OCI-LY7 (cell line): ENCODE measurements around the gene SSBP4. TPM values are rescaled to one million over a fixed set of nuclear protein-coding genes. Genes with fewer than 3 reads are reported as not detected.

Source experiments
- BruUV-seq: library from RNA; stranded (reverse); fragments of 400-500 nt; replicated peaks from 2 replicates; lab custom pipeline; 2021; lab: Mats Ljungman, UMichigan
- CTCF ChIA-PET: fragments of 300-600 bp; sonication (Branson Sonifier 250); formaldehyde crosslinking; loops from one replicate; lab custom pipeline; 2022; ENCODE audit warnings: antibody characterized with exemption; ENCODE audit not compliant: unreplicated experiment; lab: Charles Lee
- POLR2A ChIA-PET: fragments of 300-600 bp; sonication (Branson Sonifier 250); formaldehyde crosslinking; loops from one replicate; lab custom pipeline; 2022; ENCODE audit warnings: antibody characterized with exemption; lab: Charles Lee
- DNase-seq: peaks from one replicate; pipeline ENCODE4 v3.0.0-alpha.2; 2015; ENCODE audit warnings: low spot score
- H2AFZ ChIP-seq: fragments of 200-600 bp; sonication (generic), shearing (Covaris generic); 2 replicates; pipeline ENCODE4 v1.6.1; 2014; ENCODE audit warnings: mild to moderate bottlenecking, antibody characterized with exemption, low read length, moderate library complexity
- H3K27ac ChIP-seq: fragments of 200-600 bp; sonication (generic); 2 replicates; pipeline ENCODE4 v1.5.1; 2014; ENCODE audit warnings: mixed run types, low read depth, mild to moderate bottlenecking, moderate library complexity, low read length, inconsistent platforms; ENCODE audit not compliant: poor library complexity, severe bottlenecking
- H3K36me3 ChIP-seq: fragments of 200-600 bp; sonication (generic); 2 replicates; pipeline ENCODE4 v1.6.1; 2014; ENCODE audit warnings: mild to moderate bottlenecking, antibody characterized with exemption, low read length, moderate library complexity, mixed read lengths; ENCODE audit not compliant: insufficient read depth
- H3K4me1 ChIP-seq: fragments of 200-600 bp; sonication (generic); 2 replicates; pipeline ENCODE4 v1.5.1; 2014; ENCODE audit warnings: mild to moderate bottlenecking, low read length; ENCODE audit not compliant: insufficient read depth, poor library complexity, severe bottlenecking
- H3K4me2 ChIP-seq: fragments of 200-600 bp; sonication (generic); 2 replicates; pipeline ENCODE4 v1.6.1; 2014; ENCODE audit warnings: mild to moderate bottlenecking, low read length
- H3K4me3 ChIP-seq: fragments of 200-600 bp; sonication (generic); 2 replicates; pipeline ENCODE4 v1.5.1; 2014; ENCODE audit warnings: mild to moderate bottlenecking, low read depth, low read length; ENCODE audit not compliant: poor library complexity, severe bottlenecking
- H3K79me2 ChIP-seq: fragments of 200-600 bp; sonication (generic); 2 replicates; pipeline ENCODE4 v1.6.1; 2016; ENCODE audit warnings: low read depth, mild to moderate bottlenecking, low read length, moderate library complexity, mixed read lengths; ENCODE audit not compliant: insufficient read depth
- H3K9me2 ChIP-seq: fragments of 200-600 bp; sonication (generic); 2 replicates; pipeline ENCODE4 v1.6.1; 2016; ENCODE audit warnings: mild to moderate bottlenecking, low read length, mixed read lengths; ENCODE audit not compliant: insufficient read depth
- H3K9me3 ChIP-seq: fragments of 200-600 bp; sonication (generic); 2 replicates; pipeline ENCODE4 v1.6.1; 2014; ENCODE audit warnings: mild to moderate bottlenecking, mixed run types, low read length, mixed read lengths
- H4K20me1 ChIP-seq: fragments of 200-600 bp; sonication (generic); 2 replicates; pipeline ENCODE4 v1.6.1; 2014; ENCODE audit warnings: mild to moderate bottlenecking, antibody characterized with exemption, low read length, moderate library complexity, mixed read lengths; ENCODE audit not compliant: insufficient read depth
- EZH2phosphoT487 ChIP-seq: fragments of 200-600 bp; sonication (generic); IDR thresholded peaks from 2 replicates; pipeline ENCODE4 v1.6.1; 2018; ENCODE audit warnings: low read depth, borderline replicate concordance, mild to moderate bottlenecking, mixed run types, antibody characterized with exemption, low read length, moderate library complexity, mixed read lengths
- intact Hi-C: fragments of 100-400 bp; cut with micrococcal nuclease; formaldehyde crosslinking; loops from one replicate; pipeline ENCODE4 v1.10.0; 2022; ENCODE audit not compliant: unreplicated experiment
- total RNA-seq, 2 experiments: library from RNA; depleted of rRNA in 1 of 2; stranded (reverse); fragments of >200 nt in 1 of 2; shearing (Covaris generic) in 1 of 2; gene quantifications; 2 replicates each; pipeline ENCODE4 v1.2.3, GENCODE V29; 2014 to 2022
- TF ChIP-seq, protein P1 (sequence below): fragments of 200-600 bp; sonication (generic); conservative IDR thresholded peaks from 2 replicates; pipeline ENCODE4 v1.5.1; 2014; ENCODE audit warnings: mild to moderate bottlenecking, antibody characterized with exemption, low read length, moderate library complexity, mixed read lengths

SSBP4 gene
- total RNA-seq, 2 experiments from 2014 or later: 92.9 to 117 TPM

DNA sequence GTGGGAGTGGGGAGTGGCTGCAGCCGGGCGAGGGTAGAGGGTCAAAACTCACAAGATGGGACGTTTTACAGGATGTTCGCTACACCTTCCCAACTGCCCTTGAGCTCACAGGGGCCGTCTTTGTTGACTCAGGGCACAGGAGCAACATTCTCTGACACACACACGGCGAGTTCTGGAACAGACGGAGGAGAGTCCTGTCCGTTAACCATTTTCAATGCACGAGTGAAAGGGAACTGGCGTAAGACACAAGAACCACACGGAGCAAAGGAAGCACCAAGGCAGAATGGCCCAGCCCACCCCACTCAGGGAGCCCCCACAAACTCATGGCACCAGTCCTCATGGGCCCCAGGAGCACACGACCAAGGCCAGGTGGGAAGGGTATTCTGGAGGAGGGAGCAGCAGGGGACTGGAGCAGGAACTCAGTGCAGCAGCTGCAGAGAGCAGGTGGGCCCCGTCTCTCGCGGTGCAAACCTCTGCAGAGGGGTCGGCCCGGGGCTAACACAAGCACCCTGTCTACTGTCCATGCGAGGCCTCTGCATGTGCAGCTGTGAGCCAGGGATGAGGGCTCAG is 56.6 kb downstream of the SSBP4 start:
- no peaks in the 10 kb centered on the region for H3K9me2 ChIP-seq
- peaks cover 27% of the 10 kb centered on the region for H3K4me1 ChIP-seq
- peaks cover 5% of the 10 kb centered on the region; the same call in 1 of the 2 replicates for H3K79me2 ChIP-seq
- ChIA-PET POLR2A (interaction anchor here (0.7 kb wide), 1 partner anchor 9 kb away, joined by 3 read pairs; no protein-coding TSS in a partner anchor), CTCF (no interaction called here)
- no peak for DNase-seq
- H3K36me3 ChIP-seq: peaks cover 2% of the 10 kb centered on the region; the same call in 1 of the 2 replicates
- no peaks in the 10 kb centered on the region; the same call in 1 of the 2 replicates for H4K20me1 ChIP-seq
- no TSS peak for BruUV-seq
- no peak overlapping the region for H3K4me2 ChIP-seq
- no peak overlapping the region for H2AFZ ChIP-seq
- no peak overlapping the region for H3K4me3 ChIP-seq
- intact Hi-C loops: no loop called here
- no peaks in the 10 kb centered on the region for H3K9me3 ChIP-seq
- no peak for TF ChIP-seq EZH2phosphoT487
- TF ChIP-seq, protein P1, sequence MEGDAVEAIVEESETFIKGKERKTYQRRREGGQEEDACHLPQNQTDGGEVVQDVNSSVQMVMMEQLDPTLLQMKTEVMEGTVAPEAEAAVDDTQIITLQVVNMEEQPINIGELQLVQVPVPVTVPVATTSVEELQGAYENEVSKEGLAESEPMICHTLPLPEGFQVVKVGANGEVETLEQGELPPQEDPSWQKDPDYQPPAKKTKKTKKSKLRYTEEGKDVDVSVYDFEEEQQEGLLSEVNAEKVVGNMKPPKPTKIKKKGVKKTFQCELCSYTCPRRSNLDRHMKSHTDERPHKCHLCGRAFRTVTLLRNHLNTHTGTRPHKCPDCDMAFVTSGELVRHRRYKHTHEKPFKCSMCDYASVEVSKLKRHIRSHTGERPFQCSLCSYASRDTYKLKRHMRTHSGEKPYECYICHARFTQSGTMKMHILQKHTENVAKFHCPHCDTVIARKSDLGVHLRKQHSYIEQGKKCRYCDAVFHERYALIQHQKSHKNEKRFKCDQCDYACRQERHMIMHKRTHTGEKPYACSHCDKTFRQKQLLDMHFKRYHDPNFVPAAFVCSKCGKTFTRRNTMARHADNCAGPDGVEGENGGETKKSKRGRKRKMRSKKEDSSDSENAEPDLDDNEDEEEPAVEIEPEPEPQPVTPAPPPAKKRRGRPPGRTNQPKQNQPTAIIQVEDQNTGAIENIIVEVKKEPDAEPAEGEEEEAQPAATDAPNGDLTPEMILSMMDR: no peak
- H3K27ac ChIP-seq: no peak overlapping the region

DNA sequence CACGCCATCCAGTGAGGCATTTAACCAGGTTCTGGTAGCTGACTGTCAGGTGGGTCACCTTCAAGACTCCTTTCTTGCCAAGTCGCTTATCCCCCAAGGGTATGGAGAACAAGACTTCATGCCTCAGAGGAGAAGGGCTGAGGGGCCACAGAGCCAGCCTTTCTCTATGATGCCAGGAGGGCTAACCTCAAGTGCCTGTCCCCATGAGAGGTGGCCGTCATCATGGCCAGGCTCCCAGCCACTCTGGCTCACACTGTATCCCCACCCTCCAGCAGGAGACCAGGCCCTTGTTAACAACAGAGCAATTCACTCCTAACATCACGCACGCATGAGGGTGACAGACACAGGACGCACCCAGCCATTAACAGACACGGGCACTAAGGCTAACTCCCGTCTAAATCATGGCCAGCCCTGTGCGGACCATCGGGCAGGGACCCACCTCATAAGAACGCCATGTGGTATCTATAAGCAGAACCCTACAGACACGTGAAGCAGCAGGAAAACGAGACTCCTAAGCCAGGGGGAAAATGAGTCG is 57.4 kb downstream of the SSBP4 start:
- no TSS peak for BruUV-seq
- H3K27ac ChIP-seq: no peak overlapping the region
- TF ChIP-seq, protein P1: no peak
- no peak for TF ChIP-seq EZH2phosphoT487
- intact Hi-C loops: no loop called here
- no peak overlapping the region for H3K4me3 ChIP-seq
- no peak for DNase-seq
- no peaks in the 10 kb centered on the region for H3K9me3 ChIP-seq
- H3K4me2 ChIP-seq: no peak overlapping the region
- no peak overlapping the region for H2AFZ ChIP-seq
- H3K79me2 ChIP-seq: peaks cover 5% of the 10 kb centered on the region; the same call in 1 of the 2 replicates
- H3K9me2 ChIP-seq: no peaks in the 10 kb centered on the region
- ChIA-PET CTCF (no interaction called here), POLR2A (no interaction called here)
- no peaks in the 10 kb centered on the region; the same call in 1 of the 2 replicates for H4K20me1 ChIP-seq
- H3K36me3 ChIP-seq: no peaks in the 10 kb centered on the region
- peaks cover 27% of the 10 kb centered on the region for H3K4me1 ChIP-seq
